CD4-positive, alpha-beta T cell (primary cell): ENCODE results near the gene KCNQ1. TPM values are rescaled to one million over a fixed set of nuclear protein-coding genes. Genes with fewer than 3 reads are reported as not detected.

Experiments used
- ATAC-seq: fragments of 200-7000 bp; cut with Tn5 transposase; one replicate; pipeline ENCODE4 v1.10.0; 2022; ENCODE audit warnings: mild to moderate bottlenecking; ENCODE audit not compliant: poor library complexity
- CTCF ChIA-PET: fragments of 350-600 bp; sonication (Branson Sonifier 250); formaldehyde crosslinking; loops from one replicate; lab custom pipeline; 2021; ENCODE audit warnings: antibody characterized with exemption, inconsistent platforms; lab: Charles Lee
- POLR2A ChIA-PET: fragments of 350-600 bp; sonication (Branson Sonifier 250); formaldehyde crosslinking; loops from one replicate; lab custom pipeline; 2021; ENCODE audit warnings: antibody characterized with exemption, inconsistent platforms; lab: Charles Lee
- DNase-seq, 14 experiments: peaks; one replicate each; pipeline ENCODE4 v3.0.0-alpha.2; 2013 to 2020; ENCODE audit warnings: mixed read lengths in 2 of 14
- H3K27ac ChIP-seq, 2 donors: one replicate each; pipeline versions ENCODE4 v1.5.1 to v1.7.0; 2013; ENCODE audit warnings: low read length in 2 of 2, low read depth in 1 of 2, mild to moderate bottlenecking in 1 of 2
- H3K27me3 ChIP-seq, 2 experiments: 1 replicate in 1 of 2; 2 replicates in 1 of 2; pipeline versions ENCODE4 v1.6.1 to v1.7.0; 2013; ENCODE audit warnings: low read length in 2 of 2, control low read depth in 1 of 2, mild to moderate bottlenecking in 1 of 2, moderate library complexity in 1 of 2; ENCODE audit not compliant: insufficient read depth in 2 of 2, control insufficient read depth in 1 of 2
- H3K36me3 ChIP-seq: one replicate; pipeline ENCODE4 v1.6.1; 2013; ENCODE audit warnings: low read length, control low read depth; ENCODE audit not compliant: insufficient read depth
- H3K4me1 ChIP-seq: one replicate; pipeline ENCODE4 v1.6.1; 2013; ENCODE audit warnings: low read length, control low read depth; ENCODE audit not compliant: insufficient read depth
- H3K4me3 ChIP-seq: one replicate; pipeline ENCODE4 v1.5.1; 2013; ENCODE audit warnings: mild to moderate bottlenecking, low read length, moderate library complexity
- H3K9me3 ChIP-seq, 2 experiments: 1 replicate in 1 of 2; 2 replicates in 1 of 2; pipeline versions ENCODE4 v1.6.1 to v1.7.0; 2013; ENCODE audit warnings: low read length in 2 of 2, mild to moderate bottlenecking in 2 of 2, control low read depth in 1 of 2, moderate library complexity in 1 of 2; ENCODE audit not compliant: control insufficient read depth in 1 of 2, insufficient read depth in 1 of 2
- H3K27ac Mint-ChIP-seq: one replicate; pipeline ENCODE4 v1.8.0; 2020; ENCODE audit warnings: mixed read lengths
- H3K27me3 Mint-ChIP-seq: one replicate; pipeline ENCODE4 v1.8.0; 2021; ENCODE audit warnings: mixed read lengths
- H3K36me3 Mint-ChIP-seq: one replicate; pipeline ENCODE4 v1.8.0; 2021; ENCODE audit warnings: low read depth, mixed read lengths
- H3K4me1 Mint-ChIP-seq: one replicate; pipeline ENCODE4 v1.8.0; 2021; ENCODE audit warnings: low read depth, mixed read lengths
- H3K4me3 Mint-ChIP-seq: one replicate; pipeline ENCODE4 v1.8.0; 2020; ENCODE audit warnings: mild to moderate bottlenecking, mixed read lengths
- H3K9me3 Mint-ChIP-seq: one replicate; pipeline ENCODE4 v1.8.0; 2020; ENCODE audit warnings: mixed read lengths
- intact Hi-C, 2 experiments: fragments of 100-400 bp; cut with DNase I in 1 of 2; cut with micrococcal nuclease in 1 of 2; formaldehyde crosslinking; loops; one replicate each; pipeline versions ENCODE4 v1.15.1 to v1.9.0; 2023 to 2025; cut with DNase I, micrococcal nuclease
- total RNA-seq, 174 experiments: library from RNA in 2 of 174; stranded (reverse) in 2 of 174; gene quantifications; one replicate each; pipeline ENCODE4 v1.2.3 and lab custom pipeline; 2021 to 2026
- TF ChIP-seq, protein P1 (sequence below): fragments of 200-600 bp; IDR thresholded peaks from one replicate; pipeline ENCODE4 v1.8.0; 2022; ENCODE audit warnings: antibody characterized with exemption, mild to moderate bottlenecking

The KCNQ1 gene
- total RNA-seq, 2 experiments from 2014 or later, result 31.3 to 33.1 TPM

DNA sequence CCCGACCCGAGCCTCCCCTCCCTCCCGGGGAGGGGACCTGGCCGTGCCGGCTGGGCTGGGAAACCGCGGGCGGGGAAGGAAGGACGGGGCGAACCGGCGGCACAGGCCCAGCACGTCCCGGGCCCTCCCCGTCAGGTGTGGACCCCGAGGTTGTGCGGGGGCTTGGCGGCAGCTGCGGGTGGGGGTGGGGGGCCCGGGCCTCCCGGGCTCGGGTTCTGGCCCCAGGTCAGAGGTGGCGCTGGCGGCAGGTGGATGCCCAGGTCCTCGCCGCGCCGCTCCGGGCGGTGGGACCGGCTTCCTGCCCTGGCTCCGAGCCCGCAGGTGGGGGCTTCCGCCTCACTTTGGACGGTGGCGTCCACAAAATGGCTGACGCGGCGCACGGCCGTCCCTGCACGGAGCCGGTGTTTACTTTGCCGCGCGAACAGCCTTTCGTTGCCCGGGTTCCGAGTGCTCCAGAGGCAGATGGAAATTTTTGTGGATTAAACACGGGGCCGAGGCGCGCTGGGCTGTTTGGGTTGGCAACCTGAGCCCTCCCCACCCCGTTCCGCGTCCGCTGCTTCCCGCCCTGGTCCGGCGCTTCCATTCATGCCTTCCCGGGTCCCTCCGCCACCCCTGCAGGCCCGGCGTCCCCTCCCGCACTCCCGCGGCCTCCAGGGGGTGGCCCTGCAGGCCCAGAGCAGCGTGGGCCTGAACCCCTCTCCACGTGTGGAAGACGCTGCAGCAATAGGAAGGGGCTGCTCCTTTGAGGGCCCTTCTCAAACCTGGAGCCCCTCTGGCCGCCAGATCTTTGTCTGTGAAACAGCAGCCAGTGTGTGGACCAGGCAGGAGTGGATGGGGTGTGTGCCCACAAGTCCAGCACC, 346.9 kb downstream of the KCNQ1 start:
- Mint-ChIP-seq H3K4me1 (peaks cover 5% of the 10 kb centered on the region), H3K36me3 (no peaks in the 10 kb centered on the region), H3K27ac (no peak overlapping the region), H3K9me3 (no peaks in the 10 kb centered on the region), H3K27me3 (no peaks in the 10 kb centered on the region), H3K4me3 (peak overlapping the region; percentile 71)
- ATAC-seq, result peak; percentile 46
- H3K4me1 ChIP-seq, result peaks cover 13% of the 10 kb centered on the region
- no peak overlapping the region for H3K27ac ChIP-seq
- DNase-seq, result peak in 12 of 14 experiments; percentile 6 to 55 (median 38)
- H3K4me3 ChIP-seq, result peak overlapping the region; percentile 51
- no peaks in the 10 kb centered on the region for H3K27me3 ChIP-seq
- TF ChIP-seq, protein P1, sequence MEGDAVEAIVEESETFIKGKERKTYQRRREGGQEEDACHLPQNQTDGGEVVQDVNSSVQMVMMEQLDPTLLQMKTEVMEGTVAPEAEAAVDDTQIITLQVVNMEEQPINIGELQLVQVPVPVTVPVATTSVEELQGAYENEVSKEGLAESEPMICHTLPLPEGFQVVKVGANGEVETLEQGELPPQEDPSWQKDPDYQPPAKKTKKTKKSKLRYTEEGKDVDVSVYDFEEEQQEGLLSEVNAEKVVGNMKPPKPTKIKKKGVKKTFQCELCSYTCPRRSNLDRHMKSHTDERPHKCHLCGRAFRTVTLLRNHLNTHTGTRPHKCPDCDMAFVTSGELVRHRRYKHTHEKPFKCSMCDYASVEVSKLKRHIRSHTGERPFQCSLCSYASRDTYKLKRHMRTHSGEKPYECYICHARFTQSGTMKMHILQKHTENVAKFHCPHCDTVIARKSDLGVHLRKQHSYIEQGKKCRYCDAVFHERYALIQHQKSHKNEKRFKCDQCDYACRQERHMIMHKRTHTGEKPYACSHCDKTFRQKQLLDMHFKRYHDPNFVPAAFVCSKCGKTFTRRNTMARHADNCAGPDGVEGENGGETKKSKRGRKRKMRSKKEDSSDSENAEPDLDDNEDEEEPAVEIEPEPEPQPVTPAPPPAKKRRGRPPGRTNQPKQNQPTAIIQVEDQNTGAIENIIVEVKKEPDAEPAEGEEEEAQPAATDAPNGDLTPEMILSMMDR, result no peak
- ChIA-PET CTCF (no interaction called here), POLR2A (no interaction called here)
- peaks cover 5% of the 10 kb centered on the region for H3K36me3 ChIP-seq
- intact Hi-C loops, result no loop called here
- H3K9me3 ChIP-seq, result no peaks in the 10 kb centered on the region

DNA sequence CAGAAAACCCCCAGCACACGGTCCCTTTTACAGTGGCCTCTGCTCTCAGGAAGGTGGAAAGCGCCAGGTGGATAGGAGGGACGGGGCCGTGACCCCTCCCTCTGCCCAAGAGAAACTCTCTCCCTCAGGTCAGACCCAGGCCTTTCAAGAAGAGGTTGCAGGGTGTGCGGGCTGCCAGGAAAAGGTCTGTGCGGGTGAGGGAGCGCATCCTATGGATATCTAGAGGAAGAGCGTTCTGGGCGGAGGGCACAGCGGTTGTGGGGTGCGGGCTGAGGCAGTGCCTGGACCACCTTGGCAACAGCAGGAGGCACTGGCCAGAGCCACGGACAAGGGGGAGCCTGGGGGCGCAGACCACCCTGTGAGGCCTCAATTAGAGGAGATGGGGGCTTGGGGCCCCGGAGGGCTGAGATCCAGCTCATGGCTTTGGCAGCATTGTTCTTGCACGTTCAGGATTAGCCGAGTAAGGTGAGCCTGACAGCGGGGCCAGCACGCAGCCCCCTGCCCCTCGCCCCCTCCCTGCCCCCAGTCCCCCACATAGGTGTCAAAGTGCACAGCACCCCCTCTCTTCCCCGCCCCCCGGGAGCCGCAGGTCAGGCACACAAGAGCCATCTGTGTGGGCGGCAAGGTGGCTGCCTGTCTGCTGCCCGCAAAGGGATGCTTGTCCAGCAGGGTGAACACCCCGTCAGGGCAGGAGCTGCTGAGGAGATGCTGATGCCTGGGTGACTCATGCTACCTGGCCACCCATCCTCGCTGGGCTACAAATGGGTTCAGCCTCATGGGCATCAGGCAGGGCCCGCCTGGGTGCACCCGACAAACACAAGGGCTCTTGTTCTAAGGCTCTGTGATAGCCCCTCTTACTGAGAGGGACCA, 347.8 kb downstream of the KCNQ1 start:
- peaks cover 2% of the 10 kb centered on the region for H3K36me3 ChIP-seq
- peak overlapping the region; percentile 71 for H3K4me3 Mint-ChIP-seq
- ATAC-seq (no peak), DNase-seq (peak in 3 of 14 experiments; percentile 0 to 25 (median 1))
- no peak overlapping the region for H3K4me3 ChIP-seq
- H3K27me3 ChIP-seq, result no peaks in the 10 kb centered on the region
- no peaks in the 10 kb centered on the region for H3K9me3 Mint-ChIP-seq
- no peak overlapping the region for H3K27ac Mint-ChIP-seq
- H3K4me1 ChIP-seq, result peaks cover 13% of the 10 kb centered on the region
- no peak overlapping the region for H3K27ac ChIP-seq
- TF ChIP-seq, protein P1, result no peak
- intact Hi-C loops, result no loop called here
- no peaks in the 10 kb centered on the region for H3K9me3 ChIP-seq
- no peaks in the 10 kb centered on the region for H3K27me3 Mint-ChIP-seq
- CTCF ChIA-PET, result no interaction called here
- POLR2A ChIA-PET, result no interaction called here
- no peaks in the 10 kb centered on the region for H3K36me3 Mint-ChIP-seq
- H3K4me1 Mint-ChIP-seq, result peaks cover 5% of the 10 kb centered on the region

DNA sequence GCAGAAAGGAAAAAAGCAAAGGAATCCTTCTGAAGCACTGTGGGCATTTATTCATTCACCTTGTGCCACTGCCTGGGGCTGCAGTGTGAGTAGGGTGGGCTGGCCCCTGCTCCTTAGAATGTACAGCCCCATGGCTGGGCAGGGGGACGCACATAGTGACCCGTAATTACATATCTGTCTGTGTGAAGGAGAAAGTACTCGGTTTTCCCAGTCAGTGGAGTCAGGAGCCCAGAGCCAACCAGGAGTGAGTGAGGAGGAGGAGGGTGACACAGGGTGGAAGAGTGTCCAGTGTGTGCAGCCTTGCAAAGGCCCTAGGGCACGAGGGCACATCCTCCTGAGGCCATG, 348.9 kb downstream of the KCNQ1 start:
- Histone ChIP-seq H3K27ac (no peak overlapping the region), H3K4me3 (no peak overlapping the region), H3K27me3 (no peaks in the 10 kb centered on the region), H3K36me3 (peaks cover 2% of the 10 kb centered on the region), H3K4me1 (peaks cover 13% of the 10 kb centered on the region), H3K9me3 (no peaks in the 10 kb centered on the region)
- H3K36me3 Mint-ChIP-seq, result no peaks in the 10 kb centered on the region
- ATAC-seq, result no peak
- POLR2A ChIA-PET, result no interaction called here
- TF ChIP-seq, protein P1, result no peak
- CTCF ChIA-PET, result no interaction called here
- H3K4me3 Mint-ChIP-seq, result no peak overlapping the region
- no peaks in the 10 kb centered on the region for H3K9me3 Mint-ChIP-seq
- peaks cover 5% of the 10 kb centered on the region for H3K4me1 Mint-ChIP-seq
- H3K27me3 Mint-ChIP-seq, result no peaks in the 10 kb centered on the region
- peak in 1 of 14 experiments; percentile 0 for DNase-seq
- no peak overlapping the region for H3K27ac Mint-ChIP-seq
- intact Hi-C loops, result no loop called here
